Right lobe of liver (tissue), 6 donors: ENCODE results near the gene NAA50. TPM values are rescaled to one million over a fixed set of nuclear protein-coding genes. Genes with fewer than 3 reads are reported as not detected.

Source experiments
- ATAC-seq, 4 donors: fragments of 200-7000 bp; cut with Tn5 transposase; one replicate each; pipeline ENCODE4 v1.9.1; 2020; ENCODE audit warnings: mild to moderate bottlenecking in 4 of 4, moderate library complexity in 4 of 4
- DNase-seq, 3 donors: peaks; one replicate each; pipeline ENCODE4 v3.0.0-alpha.2; 2020
- H3K27ac ChIP-seq, 3 donors: fragments of 200-600 bp; one replicate each; pipeline ENCODE4 v1.8.0; 2022
- H3K27me3 ChIP-seq, 2 donors: fragments of 200-600 bp; one replicate each; pipeline ENCODE4 v1.8.0; 2022
- H3K36me3 ChIP-seq, 4 donors: fragments of 200-600 bp; sonication (generic) in 1 of 4; one replicate each; pipeline versions ENCODE4 v1.5.1 to v1.8.0; 2017 to 2022; ENCODE audit warnings: control low read depth in 1 of 4
- H3K4me1 ChIP-seq, 4 donors: fragments of 200-600 bp; sonication (generic) in 1 of 4; one replicate each; pipeline versions ENCODE4 v1.5.1 to v1.8.0; 2017 to 2022; ENCODE audit warnings: control low read depth in 1 of 4
- H3K4me3 ChIP-seq, 3 donors: fragments of 200-600 bp; one replicate each; pipeline ENCODE4 v1.8.0; 2022
- H3K9me3 ChIP-seq, 4 donors: fragments of 200-600 bp; sonication (generic) in 1 of 4; one replicate each; pipeline versions ENCODE4 v1.5.1 to v1.8.0; 2017 to 2022; ENCODE audit warnings: control low read depth in 1 of 4
- CTCF ChIP-seq, 4 donors: fragments of 200-600 bp in 3 of 4; fragments of 450-650 bp in 1 of 4; IDR thresholded peaks; one replicate each; pipeline versions ENCODE4 v1.5.1 to v1.8.0; 2016 to 2022; ENCODE audit warnings: antibody characterized with exemption in 4 of 4, mild to moderate bottlenecking in 2 of 4
- POLR2A ChIP-seq: fragments of 450-650 bp; IDR thresholded peaks from one replicate; pipeline ENCODE4 v1.6.1; 2017; ENCODE audit warnings: antibody characterized with exemption, mild to moderate bottlenecking
- WGBS: methylation state at CpG from one replicate; pipeline ENCODE4 v1.1.6; 2018; ENCODE audit warnings: low coverage, low lambda C conversion rate; ENCODE audit not compliant: insufficient coverage; ENCODE audit errors: missing lambda C conversion rate; 5-methylcytosine and 5-hydroxymethylcytosine counted together
- intact Hi-C, 2 donors: fragments of 100-400 bp; cut with DNase I; formaldehyde crosslinking; loops; one replicate each; pipeline versions ENCODE4 v1.11.2 to v1.14.1; 2022
- total RNA-seq, 6 experiments: library from RNA; depleted of rRNA in 2 of 6; stranded (reverse); fragments of >200 nt in 2 of 6; fragmentation: NEBNext Ultra II Directional in 3 of 6; extraction: Animal tissue kit (Norgen Biotek cat#: 25700) in 3 of 6; gene quantifications; one replicate each; pipeline versions ENCODE4 v1.1.0 to v1.2.4, GENCODE V29; 2016 to 2023
- donor health status: DM: no; HTN: yes; CAD: no.
- donor health status: DM: no; HTN: no; CAD: no.
- donor health status: DM: no; HTN: no; CAD: no.
- donor health status: DM: no; HTN: yes; CAD: no.
- donor health status: DM: no; HTN: yes; CAD: no.

Gene NAA50
- total RNA-seq, 6 experiments from 2014 or later = 56.1 to 130 (median 60.9) TPM

- WGBS = 36% methylated on average over 4 of the region's 4 CpGs
- H3K4me1 ChIP-seq = peaks cover 0 to 16% (median 11%) of the 10 kb centered on the region in 4 donors
- H3K27ac ChIP-seq = peak overlapping the region in 1 of 3 donors; percentile 54
- no peaks in the 10 kb centered on the region for H3K9me3 ChIP-seq
- no peaks in the 10 kb centered on the region for H3K36me3 ChIP-seq
- intact Hi-C loops = no loop called here
- H3K27me3 ChIP-seq = no peaks in the 10 kb centered on the region
- peak; percentile 53 to 77 (median 65) for DNase-seq
- TF ChIP-seq POLR2A (no peak), CTCF (IDR thresholded peaks at IDR 0.05) (no peak)
- peak; percentile 96 to 99 (median 98) for ATAC-seq
- H3K4me3 ChIP-seq = no peak overlapping the region
Measured at GRCh38 chr3:113673593-113673992, 72.5 kb downstream of the NAA50 start.

GRCh38 chr3:113668015-113668414 lies 78.0 kb downstream of the NAA50 start:
- no peaks in the 10 kb centered on the region for H3K27me3 ChIP-seq
- WGBS = 66% methylated on average over 4 of the region's 4 CpGs
- DNase-seq (no peak), ATAC-seq (no peak)
- H3K27ac ChIP-seq = no peak overlapping the region
- H3K36me3 ChIP-seq = no peaks in the 10 kb centered on the region
- TF ChIP-seq POLR2A (no peak), CTCF (IDR thresholded peaks at IDR 0.05) (no peak)
- no peak overlapping the region for H3K4me3 ChIP-seq
- peaks cover 0 to 17% (median 8%) of the 10 kb centered on the region in 4 donors for H3K4me1 ChIP-seq
- no peaks in the 10 kb centered on the region for H3K9me3 ChIP-seq
- intact Hi-C loops = no loop called here

Other genes starting within 250 kb of the NAA50 start
- gene SPICE1, start 231.1 kb downstream of the NAA50 start, total RNA-seq = 10 to 100 TPM in 2 of 6 experiments, 1 to 10 TPM in 4; 4.6 to 16.0 (median 8.2) TPM
- under 1 TPM; 0.25 to 0.53 (median 0.35) TPM for gene SIDT1, start 213.7 kb downstream of the NAA50 start, total RNA-seq
- gene USF3, start 49.6 kb downstream of the NAA50 start, total RNA-seq = 10 to 100 TPM; 12.1 to 20.3 (median 17.6) TPM
- 10 to 100 TPM; 39.6 to 52.7 (median 47.7) TPM for gene ATP6V1A, start 786 bp upstream of the NAA50 start, total RNA-seq
- gene GRAMD1C, start 92.5 kb upstream of the NAA50 start, total RNA-seq = 10 to 100 TPM in 4 of 6 experiments, 1 to 10 TPM in 2; 7.6 to 16.9 (median 11.1) TPM
- gene ZDHHC23, start 201.8 kb upstream of the NAA50 start, total RNA-seq = 10 to 100 TPM in 3 of 6 experiments, 1 to 10 TPM in 3; 7.0 to 14.6 (median 9.9) TPM